ENCODE results near the gene ARHGAP6.

DNA sequence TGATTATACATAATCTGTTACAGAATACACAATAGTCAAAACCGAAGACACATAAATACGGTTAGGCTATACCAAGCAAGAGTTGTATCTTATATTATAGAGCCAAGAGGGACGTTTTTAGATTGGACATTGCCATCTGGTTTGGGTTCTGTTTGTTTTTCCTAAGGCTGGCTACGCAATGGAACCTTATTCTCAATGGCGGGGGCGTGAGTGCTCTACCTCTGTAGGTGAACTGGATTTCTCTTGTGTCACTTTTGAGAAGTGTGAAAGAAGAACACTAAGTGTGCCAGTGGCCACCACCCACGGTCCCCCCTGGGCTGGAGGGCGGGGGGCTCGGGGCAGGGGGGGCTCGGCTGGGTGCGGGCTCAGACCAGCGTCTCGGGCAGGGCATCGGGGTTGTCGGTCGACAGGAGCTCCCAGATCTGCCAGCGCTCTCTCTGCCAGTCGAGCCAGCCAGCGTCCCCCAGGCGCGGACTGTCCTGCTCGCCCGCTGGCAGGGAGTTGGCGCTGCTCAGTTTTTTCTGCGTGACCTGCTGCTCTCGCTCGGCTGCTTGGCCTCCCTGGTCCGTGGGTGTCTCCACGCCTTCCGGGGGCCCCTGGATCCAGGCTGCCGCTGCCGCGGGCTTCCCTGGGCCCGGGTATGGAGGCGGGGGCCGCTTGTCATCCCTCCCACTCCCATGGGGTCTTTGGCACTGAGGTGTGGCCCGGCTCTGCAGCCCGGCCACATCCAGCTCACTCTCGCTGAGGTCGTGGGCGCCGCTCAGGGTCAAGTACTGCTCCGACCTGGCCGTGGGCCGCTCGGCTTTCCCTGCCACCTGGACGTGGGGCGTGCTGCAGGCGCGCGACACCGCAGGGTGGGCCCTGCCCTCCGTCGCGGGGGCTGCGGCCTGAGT, 527.0 kb downstream of the ARHGAP6 start:
- TF ChIP-seq, protein P1, sequence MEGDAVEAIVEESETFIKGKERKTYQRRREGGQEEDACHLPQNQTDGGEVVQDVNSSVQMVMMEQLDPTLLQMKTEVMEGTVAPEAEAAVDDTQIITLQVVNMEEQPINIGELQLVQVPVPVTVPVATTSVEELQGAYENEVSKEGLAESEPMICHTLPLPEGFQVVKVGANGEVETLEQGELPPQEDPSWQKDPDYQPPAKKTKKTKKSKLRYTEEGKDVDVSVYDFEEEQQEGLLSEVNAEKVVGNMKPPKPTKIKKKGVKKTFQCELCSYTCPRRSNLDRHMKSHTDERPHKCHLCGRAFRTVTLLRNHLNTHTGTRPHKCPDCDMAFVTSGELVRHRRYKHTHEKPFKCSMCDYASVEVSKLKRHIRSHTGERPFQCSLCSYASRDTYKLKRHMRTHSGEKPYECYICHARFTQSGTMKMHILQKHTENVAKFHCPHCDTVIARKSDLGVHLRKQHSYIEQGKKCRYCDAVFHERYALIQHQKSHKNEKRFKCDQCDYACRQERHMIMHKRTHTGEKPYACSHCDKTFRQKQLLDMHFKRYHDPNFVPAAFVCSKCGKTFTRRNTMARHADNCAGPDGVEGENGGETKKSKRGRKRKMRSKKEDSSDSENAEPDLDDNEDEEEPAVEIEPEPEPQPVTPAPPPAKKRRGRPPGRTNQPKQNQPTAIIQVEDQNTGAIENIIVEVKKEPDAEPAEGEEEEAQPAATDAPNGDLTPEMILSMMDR (IDR thresholded peaks at IDR 0.05), result no peak
- TF ChIP-seq POLR2A (IDR thresholded peaks at IDR 0.05), result no peak

Data from heart left ventricle (tissue), 13 donors.